ENCODE results near the gene UGT2B15. TPM values are rescaled to one million over a fixed set of nuclear protein-coding genes. Genes with fewer than 3 reads are reported as not detected.
"Not testable (repeated sequence)": the region's sequence is repeated elsewhere in the genome, so short reads cannot be mapped to it uniquely, and the experiment has no call there.

The UGT2B15 gene
- polyA plus RNA-seq (2014; cell fraction: cytosol; rRNA removed): not detected in 2 replicates
- not detected in 2 replicates for polyA plus RNA-seq (2014; cell fraction: nucleus; rRNA removed)

GRCh38 chr4:68670479-68670939 lies at the start of gene UGT2B15:
Gene UGT2B15 (minus strand): TSS chr4:68670652. CDS start chr4:68670618, 34 bp downstream.
- not testable (repeated sequence) for DNase-seq (ENCODE audit: low spot score)

- no peak for DNase-seq (ENCODE audit: low spot score)
Measured at GRCh38 chr4:68719075-68719473, 48.6 kb upstream of the UGT2B15 start.

DNA sequence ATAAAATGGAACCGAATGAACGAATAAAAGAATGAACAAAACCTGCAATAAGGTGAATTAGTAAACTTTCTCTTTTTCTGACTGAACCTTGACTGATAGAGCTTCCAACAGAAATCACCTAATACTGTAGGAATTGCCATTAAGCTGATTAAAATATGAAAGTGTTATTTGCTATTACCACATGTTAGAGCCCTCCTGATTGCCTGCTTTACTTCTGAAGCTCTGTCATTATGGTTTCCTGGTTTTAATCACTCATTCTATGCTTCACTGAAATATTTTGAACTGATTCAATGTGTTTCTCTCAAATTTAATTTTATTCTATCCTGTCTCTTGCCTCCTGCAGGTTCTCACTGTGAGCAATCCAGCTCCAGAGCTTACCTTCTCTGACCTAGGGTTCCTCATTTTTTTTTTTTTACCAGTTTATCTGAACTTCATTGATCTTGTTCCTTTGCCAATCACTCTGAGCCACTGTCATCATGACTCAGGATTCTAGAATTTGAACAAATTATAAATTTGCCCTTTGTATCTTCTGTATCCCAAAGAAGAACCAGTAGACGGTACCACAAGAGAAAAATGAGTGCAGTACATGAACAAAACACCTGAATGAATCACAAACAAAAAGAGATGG lies 48.1 kb upstream of the UGT2B15 start:
- DNase-seq (ENCODE audit: low spot score): no peak

GRCh38 chr4:68717999-68718398 lies 47.5 kb upstream of the UGT2B15 start:
- no peak for DNase-seq (ENCODE audit: low spot score)

DNA sequence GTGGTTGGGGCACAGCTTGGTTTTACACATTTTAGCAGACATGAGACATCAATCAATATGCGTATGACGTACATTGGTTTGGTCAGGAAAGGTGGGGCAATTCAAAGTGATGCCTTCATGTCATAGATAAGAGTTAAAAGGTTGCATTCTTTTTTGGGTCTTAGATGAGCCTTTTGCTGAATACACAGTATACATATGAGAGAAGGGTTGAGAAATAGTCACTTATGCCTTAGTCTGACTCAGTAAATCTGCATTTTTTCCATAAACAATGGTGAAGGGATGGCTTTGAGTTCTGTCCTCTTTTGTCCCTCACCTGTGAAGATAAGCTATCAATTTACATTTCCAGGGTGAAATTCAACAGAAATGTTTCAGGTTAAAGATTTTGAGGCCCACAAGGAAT lies 43.9 kb upstream of the UGT2B15 start:
- DNase-seq (ENCODE audit: low spot score): no peak

GRCh38 chr4:68712207-68712606 lies 41.8 kb upstream of the UGT2B15 start:
- no peak for DNase-seq (ENCODE audit: low spot score)

- no peak for DNase-seq (ENCODE audit: low spot score)
Measured at GRCh38 chr4:68708566-68708965, 38.1 kb upstream of the UGT2B15 start.

DNA sequence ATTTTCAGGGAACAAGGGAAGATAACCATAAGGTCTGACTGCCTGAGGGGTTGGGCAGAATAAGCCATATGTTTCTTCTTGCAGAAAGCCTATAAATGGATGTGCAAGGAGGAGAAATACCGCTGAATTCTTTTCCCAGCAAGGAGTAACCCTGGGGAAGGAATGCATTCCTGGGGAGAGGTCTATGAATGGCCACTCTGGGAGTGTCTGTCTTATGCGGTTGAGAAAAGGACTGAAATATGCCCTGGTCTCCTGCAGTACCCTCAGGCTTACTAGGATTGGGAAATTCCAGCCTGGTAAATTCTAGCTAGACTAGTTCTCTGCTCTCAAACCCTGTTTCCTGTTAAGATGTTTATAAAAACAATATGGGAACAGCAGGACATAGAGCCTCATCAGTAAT lies 32.7 kb upstream of the UGT2B15 start:
- DNase-seq (ENCODE audit: low spot score): not testable (repeated sequence)

GRCh38 chr4:68700152-68700551 lies 29.7 kb upstream of the UGT2B15 start:
- DNase-seq (ENCODE audit: low spot score): no peak

DNA sequence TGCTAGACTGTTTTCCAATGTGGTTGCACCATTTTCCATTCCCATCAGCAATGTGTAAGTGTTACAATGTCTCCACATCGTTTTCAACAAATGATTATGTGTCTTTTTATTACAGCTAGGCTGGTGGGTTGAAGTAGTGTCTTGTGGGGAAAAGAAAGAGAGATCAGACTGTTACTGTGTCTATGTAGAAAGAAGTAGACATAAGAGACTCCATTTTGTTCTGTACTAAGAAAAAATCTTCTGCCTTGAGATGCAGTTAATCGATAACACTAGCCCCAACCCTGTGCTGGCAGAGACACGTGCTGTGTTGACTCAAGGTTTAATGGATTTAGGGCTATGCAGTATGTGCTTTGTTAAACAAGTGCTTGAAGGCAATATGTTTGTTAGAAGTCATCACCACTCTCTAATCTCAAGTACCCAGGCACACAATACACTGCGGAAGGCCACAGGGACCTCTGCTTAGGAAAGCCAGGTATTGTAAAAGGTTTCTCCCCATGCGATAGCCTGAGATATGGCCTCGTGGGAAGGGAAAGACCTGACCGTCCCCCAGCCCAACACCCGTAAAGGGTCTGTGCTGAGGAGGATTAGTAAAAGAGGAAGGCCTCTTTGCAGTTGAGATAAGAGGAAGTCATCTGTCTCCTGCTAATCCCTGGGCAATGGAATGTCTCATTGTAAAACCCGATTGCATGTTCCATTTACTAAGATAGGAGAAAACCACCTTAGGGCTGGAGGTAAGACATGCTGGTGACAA lies 23.0 kb upstream of the UGT2B15 start:
- no peak for DNase-seq (ENCODE audit: low spot score)

GRCh38 chr4:68691186-68691585 lies 20.7 kb upstream of the UGT2B15 start:
- no peak for DNase-seq (ENCODE audit: low spot score)

DNA sequence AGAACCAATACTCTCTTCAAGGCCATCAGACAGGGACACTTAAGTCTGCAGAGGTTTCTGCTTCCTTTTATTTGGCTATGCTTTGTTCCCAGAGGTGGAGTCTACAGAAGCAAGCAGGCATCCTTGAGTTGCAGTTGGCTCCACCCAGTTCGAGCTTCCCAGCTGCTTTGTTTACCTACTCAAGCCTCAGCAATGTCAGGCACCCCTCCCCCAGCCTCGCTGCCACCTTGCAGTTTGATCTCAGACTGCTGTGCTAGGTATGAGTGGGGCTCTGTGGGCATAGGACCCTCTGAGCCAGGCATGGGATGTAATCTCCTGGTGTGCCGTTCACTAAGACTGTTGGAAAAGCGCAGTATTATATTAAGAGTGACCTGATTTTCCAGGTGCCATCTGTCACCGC lies 12.6 kb upstream of the UGT2B15 start:
- no peak for DNase-seq (ENCODE audit: low spot score)

- DNase-seq (ENCODE audit: low spot score): not testable (repeated sequence)
Measured at GRCh38 chr4:68681298-68681697, 10.8 kb upstream of the UGT2B15 start.

DNA sequence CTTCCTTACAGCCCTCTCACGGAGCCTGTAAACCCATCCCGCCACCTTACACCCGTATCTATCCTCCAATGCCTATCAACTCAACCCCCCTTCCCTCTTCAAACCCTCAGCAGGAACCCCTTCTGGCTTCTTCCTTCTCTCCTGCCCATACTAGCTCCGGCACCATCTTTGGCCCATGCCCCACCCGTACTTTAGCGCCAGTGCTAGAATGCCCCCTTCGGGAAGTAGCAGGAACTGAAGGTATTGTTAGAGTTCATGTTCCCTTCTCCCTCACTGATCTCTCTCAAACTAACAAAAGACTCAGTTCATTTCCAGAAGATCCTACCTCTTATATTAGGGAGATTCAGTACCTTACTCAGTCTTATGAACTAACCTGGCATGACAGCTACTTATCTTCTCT lies 2.7 kb upstream of the UGT2B15 start:
- no peak for DNase-seq (ENCODE audit: low spot score)

DNA sequence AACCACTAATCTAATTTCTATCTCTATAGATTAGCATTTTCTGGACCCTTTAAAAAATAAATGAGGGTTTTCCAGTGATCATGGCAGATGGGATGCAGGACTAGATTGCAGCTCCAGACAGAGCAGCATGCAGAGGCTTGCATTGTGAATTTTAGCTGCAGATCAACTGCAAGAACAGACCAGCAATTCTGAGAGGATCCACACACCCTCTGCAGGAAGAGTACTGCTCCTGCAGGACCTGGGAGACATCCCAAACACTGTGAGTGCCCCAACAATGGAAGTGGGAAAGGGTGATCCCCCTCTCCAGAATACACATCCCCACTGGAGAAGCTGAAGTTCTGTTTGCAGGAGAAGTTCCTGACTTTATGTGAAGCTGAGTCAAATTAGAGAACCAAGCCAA lies 765 bp upstream of the UGT2B15 start:
- not testable (repeated sequence) for DNase-seq (ENCODE audit: low spot score)

- DNase-seq (ENCODE audit: low spot score): not testable (repeated sequence)
Measured at GRCh38 chr4:68668537-68669163, 1.8 kb downstream of the UGT2B15 start.

GRCh38 chr4:68667551-68667950 lies 2.9 kb downstream of the UGT2B15 start:
- DNase-seq (ENCODE audit: low spot score): not testable (repeated sequence)

DNA sequence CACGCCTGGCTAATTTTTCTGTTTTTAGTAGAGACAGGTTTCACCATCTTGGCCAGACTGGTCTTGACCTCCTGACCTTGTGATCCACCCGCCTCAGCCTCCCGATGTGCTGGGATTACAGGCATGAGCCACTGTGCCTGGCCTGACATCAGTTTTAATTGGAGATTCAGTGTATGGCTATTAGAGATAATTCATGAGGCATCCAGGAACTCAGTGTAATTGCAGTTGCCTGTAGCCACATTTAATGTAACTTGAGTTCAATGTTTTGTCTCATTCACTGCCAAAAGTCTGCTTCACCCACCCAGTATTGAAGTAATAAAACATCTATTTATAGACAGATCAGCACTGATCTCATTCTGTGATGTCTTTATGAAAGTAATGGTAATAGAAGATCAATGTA lies 5.7 kb downstream of the UGT2B15 start:
- not testable (repeated sequence) for DNase-seq (ENCODE audit: low spot score)

DNA sequence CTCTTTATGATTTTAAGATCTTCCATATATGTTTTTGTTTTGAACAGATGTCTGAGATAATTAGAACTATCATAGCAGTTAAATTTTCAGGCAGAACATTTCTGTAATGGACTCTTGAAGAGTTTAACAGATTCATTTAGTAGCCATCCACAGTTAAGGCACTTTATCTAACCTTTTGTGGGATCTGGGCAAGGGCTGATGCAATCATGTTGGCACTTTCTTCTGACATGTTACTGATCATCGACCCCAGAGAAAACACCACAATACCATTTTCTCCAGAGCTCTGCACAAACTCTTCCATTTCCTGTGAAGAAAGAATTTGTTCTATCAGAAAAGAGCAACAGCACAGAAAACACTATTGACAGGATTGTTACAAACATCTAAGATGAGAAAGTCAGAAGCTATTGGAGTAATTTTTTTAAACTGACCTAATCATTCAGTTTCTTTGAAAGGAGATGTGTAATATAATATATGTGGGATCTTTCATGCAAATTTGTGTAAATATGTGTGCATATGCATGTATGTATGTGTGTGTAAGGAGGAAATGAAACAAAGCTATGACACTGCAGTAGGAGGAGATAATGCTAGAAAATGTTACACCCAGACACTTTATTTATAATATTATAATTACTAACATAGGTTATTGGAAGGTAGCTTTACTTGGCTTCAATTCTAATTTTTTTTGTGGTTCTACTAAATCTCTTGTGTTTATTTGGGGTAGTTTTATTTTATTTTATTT lies 7.4 kb downstream of the UGT2B15 start:
- not testable (repeated sequence) for DNase-seq (ENCODE audit: low spot score)

DNA sequence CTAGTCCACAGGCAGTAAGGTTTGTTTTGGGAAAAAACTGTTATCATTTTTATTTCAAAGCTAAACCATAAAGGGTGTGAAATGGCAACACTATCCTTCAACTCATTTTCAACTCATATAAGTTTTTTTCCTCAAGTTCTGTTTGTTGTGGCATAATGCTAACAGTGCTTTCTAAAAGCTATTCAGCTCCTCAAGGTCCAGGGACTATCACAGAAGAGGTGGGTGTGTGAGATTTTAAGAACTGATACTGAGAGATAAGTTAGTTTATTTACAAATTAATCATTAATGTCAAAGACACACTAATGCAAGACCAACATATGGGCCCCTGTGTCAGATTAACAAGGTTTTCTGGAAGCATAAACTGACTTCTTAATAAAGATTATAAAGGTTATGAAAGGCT lies 11.8 kb downstream of the UGT2B15 start:
- DNase-seq (ENCODE audit: low spot score): no peak

- not testable (repeated sequence) for DNase-seq (ENCODE audit: low spot score)
Measured at GRCh38 chr4:68657022-68657594, 13.3 kb downstream of the UGT2B15 start.
